ENCODE measurements around the gene ZBTB49. TPM values are rescaled to one million over a fixed set of nuclear protein-coding genes. Genes with fewer than 3 reads are reported as not detected.

The ZBTB49 gene
- total RNA-seq, 1 donor = 4.8 TPM

DNA sequence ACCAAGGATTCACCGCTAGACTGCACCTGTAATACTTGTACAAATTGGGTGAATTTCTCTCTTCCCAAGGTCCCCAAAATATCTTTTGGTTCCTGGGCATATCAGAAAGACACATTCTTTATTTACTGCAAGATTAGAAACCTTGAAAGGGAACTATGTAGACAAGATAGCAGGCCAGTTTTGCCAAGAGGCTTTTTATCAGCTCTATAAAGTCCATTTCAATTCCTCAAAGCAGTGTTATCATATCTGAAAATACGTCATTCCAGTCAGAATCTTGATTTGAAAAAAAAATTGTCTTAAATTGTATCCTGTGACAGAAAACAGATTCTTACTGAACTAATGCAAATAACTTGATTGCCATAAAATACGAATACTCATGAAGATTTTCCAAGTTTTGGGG, 59.8 kb downstream of the ZBTB49 start:
- no peak for DNase-seq (ENCODE audit: low read depth in 2 of 3, low spot score in 2 of 3)

- DNase-seq (ENCODE audit: low read depth in 2 of 3, low spot score in 2 of 3) = no peak
Observed at GRCh38 chr4:4350909-4351308, 60.9 kb downstream of the ZBTB49 start.

DNA sequence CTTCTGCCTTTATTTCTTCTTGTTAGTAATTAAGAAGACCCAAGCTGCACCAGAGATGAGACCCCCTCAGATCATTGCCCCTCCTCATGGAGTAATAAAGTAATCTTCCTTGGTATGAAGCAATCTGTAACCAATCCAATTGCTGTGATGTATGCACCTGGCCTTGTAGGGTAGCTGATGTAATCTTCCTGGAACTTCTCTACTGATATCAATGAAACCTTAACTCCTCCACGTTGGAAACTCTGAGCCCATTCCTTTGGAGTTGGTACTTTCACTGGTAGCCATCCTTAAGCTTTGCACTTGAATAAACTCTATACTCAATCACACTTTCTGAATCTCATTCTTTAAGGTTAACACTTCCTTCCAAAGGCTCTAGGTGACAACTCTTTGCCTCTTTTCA, 65.3 kb downstream of the ZBTB49 start:
- DNase-seq (ENCODE audit: low read depth in 2 of 3, low spot score in 2 of 3) = no peak

- no peak for DNase-seq (ENCODE audit: low read depth in 2 of 3, low spot score in 2 of 3)
Observed at GRCh38 chr4:4356106-4357041, 66.3 kb downstream of the ZBTB49 start.

DNA sequence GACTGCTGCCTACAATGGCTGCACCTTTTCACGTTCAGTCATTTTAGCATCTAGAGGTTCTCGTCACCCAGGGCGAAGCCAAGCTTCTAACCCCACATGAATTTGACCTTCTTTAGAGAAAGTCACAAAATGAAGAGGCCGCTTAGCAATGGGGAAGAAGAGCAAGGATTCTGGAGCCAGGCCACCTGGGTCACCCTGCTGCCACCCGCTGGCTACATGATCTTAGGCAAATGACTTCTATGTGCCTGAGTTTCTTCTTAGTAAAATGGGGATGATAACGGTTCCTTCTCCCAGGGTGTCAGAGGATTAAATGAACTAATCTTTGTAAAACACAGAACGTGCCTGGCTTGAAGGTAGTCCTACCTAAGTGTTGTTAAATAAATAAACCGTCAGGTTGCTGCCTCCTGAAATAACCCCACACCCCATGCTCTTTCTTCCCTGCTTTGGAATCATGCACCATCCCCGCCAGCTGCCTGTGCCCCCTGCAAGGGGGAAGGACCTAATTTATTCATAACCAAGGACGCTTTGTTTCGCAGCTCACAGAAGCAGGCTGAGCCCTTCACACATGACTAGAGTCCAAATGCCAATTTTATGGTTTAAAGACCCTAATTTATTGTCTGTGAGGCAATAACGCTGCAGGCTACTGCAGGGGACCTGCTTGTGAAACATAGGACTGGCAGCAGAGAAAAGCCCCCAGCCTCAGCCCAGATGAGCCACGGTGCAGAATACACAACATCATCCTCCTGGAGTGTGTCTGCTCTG, 68.2 kb downstream of the ZBTB49 start:
- no peak for DNase-seq (ENCODE audit: low read depth in 2 of 3, low spot score in 2 of 3)

GRCh38 chr4:4361883-4362282, 71.8 kb downstream of the ZBTB49 start:
- no peak for DNase-seq (ENCODE audit: low read depth in 2 of 3, low spot score in 2 of 3)

- DNase-seq (ENCODE audit: low read depth in 2 of 3, low spot score in 2 of 3) = no peak
Observed at GRCh38 chr4:4362991-4363697, 73.1 kb downstream of the ZBTB49 start.

DNA sequence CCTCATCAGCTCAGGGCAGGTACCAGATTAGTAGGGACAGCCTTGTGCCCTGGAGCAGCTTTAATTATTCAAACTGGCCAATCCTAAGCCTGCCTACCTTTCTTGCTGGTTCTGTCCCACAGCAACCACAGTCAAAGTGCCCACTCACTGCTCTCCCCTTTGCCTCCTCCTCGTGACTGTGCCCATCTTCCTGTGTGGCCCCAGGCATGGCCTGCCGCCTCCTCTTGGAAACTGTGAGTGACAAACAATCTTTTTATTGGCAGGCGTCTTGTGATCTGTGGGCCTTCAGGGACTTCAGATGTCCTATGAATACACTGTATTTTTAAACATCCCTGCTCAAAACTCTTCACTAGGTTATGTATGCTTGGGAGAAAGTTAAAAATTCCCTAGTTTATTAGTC, 74.0 kb downstream of the ZBTB49 start:
- no peak for DNase-seq (ENCODE audit: low read depth in 2 of 3, low spot score in 2 of 3)

- no peak for DNase-seq (ENCODE audit: low read depth in 2 of 3, low spot score in 2 of 3)
Observed at GRCh38 chr4:4364486-4365208, 74.6 kb downstream of the ZBTB49 start.

- no peak for DNase-seq (ENCODE audit: low read depth in 2 of 3, low spot score in 2 of 3)
Observed at GRCh38 chr4:4368809-4369580, 78.9 kb downstream of the ZBTB49 start.

Other genes with a start within 250 kb of the ZBTB49 start
- under 0.01 TPM for gene OTOP1, start 63.3 kb upstream of the ZBTB49 start, total RNA-seq
- gene TMEM128, start 42.0 kb upstream of the ZBTB49 start, total RNA-seq = 13.7 TPM
- 3.5 TPM for gene LYAR, start 97 bp upstream of the ZBTB49 start, total RNA-seq
- gene NSG1, start 96.9 kb downstream of the ZBTB49 start, total RNA-seq = not detected